Aorta (tissue), 5 donors: Measurements from ENCODE around the gene FLNC. TPM values are rescaled to one million over a fixed set of nuclear protein-coding genes. Genes with fewer than 3 reads are reported as not detected.

Experiments used
- ATAC-seq: fragments of 200-7000 bp; cut with Tn5 transposase; one replicate; pipeline ENCODE4 v1.9.1; 2022; ENCODE audit warnings: moderate library complexity; ENCODE audit not compliant: low FRiP score
- DNase-seq, 2 donors: peaks; one replicate each; pipeline ENCODE4 v3.0.0-alpha.2; 2020
- H3K27ac ChIP-seq, 2 donors: one replicate each; pipeline ENCODE4 v1.5.1; 2013; ENCODE audit warnings: low read length in 2 of 2, mild to moderate bottlenecking in 2 of 2, moderate library complexity in 2 of 2, control low read depth in 1 of 2, inconsistent platforms in 1 of 2, low read depth in 1 of 2
- H3K27me3 ChIP-seq, 2 donors: one replicate each; pipeline ENCODE4 v1.6.1; 2013; ENCODE audit warnings: control low read depth in 1 of 2, low read length in 1 of 2, mild to moderate bottlenecking in 1 of 2, moderate library complexity in 1 of 2; ENCODE audit not compliant: insufficient read depth in 2 of 2, control insufficient read depth in 1 of 2
- H3K36me3 ChIP-seq, 2 donors: one replicate each; pipeline ENCODE4 v1.6.1; 2013; ENCODE audit warnings: control low read depth in 1 of 2, low read length in 1 of 2, mild to moderate bottlenecking in 1 of 2; ENCODE audit not compliant: insufficient read depth in 2 of 2, control insufficient read depth in 1 of 2
- H3K4me1 ChIP-seq, 2 donors: one replicate each; pipeline ENCODE4 v1.6.1; 2013; ENCODE audit warnings: low read length in 2 of 2, control low read depth in 1 of 2, mild to moderate bottlenecking in 1 of 2, moderate library complexity in 1 of 2; ENCODE audit not compliant: insufficient read depth in 2 of 2, control insufficient read depth in 1 of 2
- H3K4me3 ChIP-seq, 2 donors: one replicate each; pipeline ENCODE4 v1.5.1; 2013; ENCODE audit warnings: low read length in 2 of 2, control low read depth in 1 of 2, mild to moderate bottlenecking in 1 of 2
- H3K9me3 ChIP-seq: one replicate; pipeline ENCODE4 v1.6.1; 2013; ENCODE audit warnings: mild to moderate bottlenecking, low read length; ENCODE audit not compliant: control insufficient read depth
- WGBS, 2 donors: extraction: QIAGEN DNeasy Blood & Tissue Kit; methylation state at CpG; one replicate each; pipeline ENCODE4 v1.1.7; 2013; 5-methylcytosine and 5-hydroxymethylcytosine counted together
- intact Hi-C, 2 donors: fragments of 100-400 bp; cut with DNase I; formaldehyde crosslinking; loops; one replicate each; pipeline versions ENCODE4 v1.14.2 to v1.15.0; 2022
- polyA plus RNA-seq, 2 donors: library from polyadenylated mRNA; stranded (reverse); fragments of 200-250 nt; gene quantifications; one replicate each; pipeline ENCODE4 v1.2.3, GENCODE V29; 2013
- total RNA-seq, 2 donors: library from RNA; stranded (reverse); fragmentation: NEBNext Ultra II Directional; extraction: Animal tissue kit (Norgen Biotek cat#: 25700); gene quantifications; one replicate each; pipeline ENCODE4 v1.2.1, GENCODE V29; 2021
- donor health status: healthy with polysubstance abuse.
- donor health status: Bipolar disorder and iron deficiency.
- donor health status: DM: no; HTN: no; CAD: no.
- donor health status: DM: no; HTN: no; CAD: no.
- donor health status: DM: yes; HTN: yes; CAD: no.

Gene FLNC
- total and polyA plus RNA-seq, 4 donors: 7.8 to 245 (median 76.6) TPM

- DNase-seq (no peak), ATAC-seq (no peak)
- Histone ChIP-seq H3K4me1 (no peaks in the 10 kb centered on the region), H3K9me3 (no peaks in the 10 kb centered on the region), H3K27me3 (no peaks in the 10 kb centered on the region), H3K27ac (no peak overlapping the region), H3K36me3 (no peaks in the 10 kb centered on the region), H3K4me3 (no peak overlapping the region)
- intact Hi-C loops: loop anchor here (5.0 kb wide), 2 partner anchors 183 to 188 kb away; no protein-coding TSS in a partner anchor
- WGBS, 2 donors: 56% methylated on average over 7 to 8 of the region's 8 CpGs
Measured at GRCh38 chr7:128904381-128905197, 74.4 kb downstream of the FLNC start.

- DNase-seq (no peak), ATAC-seq (no peak)
- Histone ChIP-seq H3K9me3 (no peaks in the 10 kb centered on the region), H3K36me3 (no peaks in the 10 kb centered on the region), H3K27ac (no peak overlapping the region), H3K4me3 (no peak overlapping the region), H3K4me1 (no peaks in the 10 kb centered on the region), H3K27me3 (no peaks in the 10 kb centered on the region)
- intact Hi-C loops: loop anchor here in 1 of 2 donors (5.0 kb wide), 1 partner anchor 186 kb away; no protein-coding TSS in a partner anchor
- 92 to 93% methylated on average over 5 of the region's 5 CpGs for WGBS, 2 donors
Measured at GRCh38 chr7:128906001-128906765, 76.0 kb downstream of the FLNC start.

GRCh38 chr7:128906766-128907559, 76.8 kb downstream of the FLNC start:
- intact Hi-C loops: loop anchor here in 1 of 2 donors (5.0 kb wide), 1 partner anchor 185 kb away; no protein-coding TSS in a partner anchor
- WGBS, 2 donors: 89 to 90% methylated on average over 19 of the region's 19 CpGs
- Histone ChIP-seq H3K27ac (no peak overlapping the region), H3K36me3 (no peaks in the 10 kb centered on the region), H3K4me1 (no peaks in the 10 kb centered on the region), H3K4me3 (no peak overlapping the region), H3K9me3 (no peaks in the 10 kb centered on the region), H3K27me3 (no peaks in the 10 kb centered on the region)
- DNase-seq (no peak), ATAC-seq (no peak)

Other genes with a start within 250 kb of the FLNC start
- 1 to 10 TPM; 6.1 to 7.4 TPM for gene GARIN1A, start 158.1 kb upstream of the FLNC start, total RNA-seq
- gene GARIN1A, start 158.1 kb upstream of the FLNC start, polyA plus RNA-seq: 1 to 10 TPM; 1.3 to 1.8 TPM
- 100 to 1,000 TPM; 206 to 267 TPM for gene CALU, start 91.0 kb upstream of the FLNC start, total RNA-seq
- gene CALU, start 91.0 kb upstream of the FLNC start, polyA plus RNA-seq: 100 to 1,000 TPM; 145 to 164 TPM
- not detected for gene OPN1SW, start 54.6 kb upstream of the FLNC start, total RNA-seq
- gene OPN1SW, start 54.6 kb upstream of the FLNC start, polyA plus RNA-seq: not detected
- 10 to 100 TPM; 18.3 to 29.5 TPM for gene CCDC136, start 38.4 kb upstream of the FLNC start, total RNA-seq
- gene CCDC136, start 38.4 kb upstream of the FLNC start, polyA plus RNA-seq: 1 to 10 TPM; 7.5 to 8.9 TPM
- 10 to 100 TPM; 83.7 to 84.8 TPM for gene ATP6V1F, start 32.5 kb downstream of the FLNC start, total RNA-seq
- gene ATP6V1F, start 32.5 kb downstream of the FLNC start, polyA plus RNA-seq: 100 to 1,000 TPM; 120 to 270 TPM
- gene KCP, start 80.3 kb downstream of the FLNC start, total RNA-seq: 1 to 10 TPM; 2.1 to 6.1 TPM
- under 1 TPM in 1 of 2 donors, not detected in 1; 0.15 TPM for gene KCP, start 80.3 kb downstream of the FLNC start, polyA plus RNA-seq
- 10 to 100 TPM in 1 of 2 donors, 1 to 10 TPM in 1; 9.6 to 15.5 TPM for gene IRF5, start 107.5 kb downstream of the FLNC start, total RNA-seq
- 1 to 10 TPM; 4.0 to 7.8 TPM for gene IRF5, start 107.5 kb downstream of the FLNC start, polyA plus RNA-seq
- gene TNPO3, start 224.7 kb downstream of the FLNC start, total RNA-seq: 10 to 100 TPM; 27.2 to 31.4 TPM
- gene TNPO3, start 224.7 kb downstream of the FLNC start, polyA plus RNA-seq: 10 to 100 TPM; 10.5 to 13.2 TPM